Midbrain (tissue), 1 donor: ENCODE measurements around the gene ACTRT2.
A peak's percentile ranks its signal among the peaks of the same experiment; 100 is the strongest.

ENCODE experiments used
- DNase-seq: peaks from one replicate; lab custom pipeline; 2025; lab: John Stamatoyannopoulos, UW

The ACTRT2 gene

DNA sequence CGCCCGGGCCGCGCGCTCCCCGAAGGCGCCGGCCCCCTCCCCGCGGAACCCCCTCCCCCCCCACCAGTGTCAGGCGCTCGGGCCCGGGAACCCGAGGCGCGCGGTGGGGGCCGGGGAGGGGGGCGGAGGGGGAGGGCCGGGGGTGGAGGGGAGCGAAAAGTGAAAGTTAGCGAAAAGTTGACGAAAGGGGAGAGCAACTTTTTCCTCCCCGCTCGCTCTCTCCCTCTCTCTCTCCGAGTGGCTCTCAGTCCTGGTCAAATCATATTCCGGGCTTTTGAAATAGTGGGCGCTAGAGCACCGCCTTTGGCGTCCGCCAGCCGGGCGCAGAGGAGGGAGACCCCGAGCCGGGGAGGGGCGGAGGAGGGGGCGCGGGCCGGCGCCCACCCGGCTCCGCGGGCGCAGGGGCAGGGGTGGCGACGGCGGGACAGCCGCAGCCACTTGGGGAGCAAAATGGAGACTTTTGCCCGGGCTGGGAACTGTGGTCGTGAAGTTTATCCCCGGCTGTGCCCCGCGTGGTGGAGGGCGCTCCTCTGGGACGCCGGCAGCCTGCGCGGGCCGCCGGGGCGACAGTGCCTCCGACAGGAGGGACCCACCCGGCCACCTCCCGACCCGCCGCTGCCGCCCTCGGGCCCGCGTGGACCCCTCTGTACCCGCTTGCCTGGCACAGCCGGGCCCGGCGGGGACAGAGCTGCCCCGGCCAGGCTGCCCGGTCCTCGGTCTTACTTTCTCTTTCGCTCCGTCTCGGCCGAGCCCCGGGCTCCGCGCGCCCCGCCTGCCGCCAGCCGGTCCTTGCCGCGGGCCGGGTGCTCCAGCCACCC lies 48.4 kb downstream of the ACTRT2 start:
- peak; percentile 40 for DNase-seq

- no peak for DNase-seq
Observed at GRCh38 chr1:3070309-3070643, 49.0 kb downstream of the ACTRT2 start.

DNA sequence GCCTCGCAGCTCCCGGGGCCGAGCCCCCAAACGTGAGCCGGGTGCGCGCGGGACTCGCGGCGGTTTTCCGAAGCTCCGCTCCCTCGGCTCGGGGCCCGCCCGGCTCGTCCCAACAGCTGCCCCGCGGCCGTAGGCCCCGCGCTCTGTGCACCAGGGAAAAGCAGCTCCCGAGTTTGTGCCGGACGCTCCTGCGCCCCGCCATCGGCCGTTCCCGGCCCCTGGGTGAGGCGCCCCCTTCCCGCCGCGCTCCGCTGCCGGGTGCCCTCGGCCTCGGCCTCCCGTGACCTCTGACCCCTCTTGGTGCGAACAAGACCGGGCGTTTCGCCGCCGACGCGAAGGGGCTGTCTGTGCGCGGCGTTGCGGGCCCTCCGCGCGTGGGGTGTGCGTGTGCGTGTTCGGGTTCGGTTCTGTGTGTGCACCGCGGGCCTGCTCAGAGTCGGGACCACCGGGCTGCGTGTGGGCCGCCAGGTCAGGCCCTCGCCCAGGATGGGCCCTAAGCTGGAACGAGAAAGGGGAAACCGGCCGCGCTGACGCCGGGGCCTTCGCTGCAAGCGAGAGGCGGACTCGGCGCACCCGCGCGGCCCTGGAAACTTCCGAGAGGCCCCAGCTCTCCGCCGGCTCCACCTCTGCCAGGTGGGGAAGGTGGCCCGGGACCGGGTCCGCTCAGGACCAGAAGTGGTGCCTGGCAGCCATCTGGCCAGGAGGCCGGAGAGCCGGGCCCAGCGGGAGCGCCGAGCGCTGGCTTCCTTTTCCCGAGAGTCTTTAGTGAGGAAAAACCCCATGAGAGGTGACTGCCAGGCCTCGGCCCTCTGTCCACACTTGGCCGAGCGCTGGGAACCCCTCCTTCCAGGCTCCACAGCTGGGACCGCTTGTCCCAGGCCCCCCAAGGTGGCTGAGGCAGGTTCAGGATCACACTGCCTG lies 49.6 kb downstream of the ACTRT2 start:
- DNase-seq = no peak

DNA sequence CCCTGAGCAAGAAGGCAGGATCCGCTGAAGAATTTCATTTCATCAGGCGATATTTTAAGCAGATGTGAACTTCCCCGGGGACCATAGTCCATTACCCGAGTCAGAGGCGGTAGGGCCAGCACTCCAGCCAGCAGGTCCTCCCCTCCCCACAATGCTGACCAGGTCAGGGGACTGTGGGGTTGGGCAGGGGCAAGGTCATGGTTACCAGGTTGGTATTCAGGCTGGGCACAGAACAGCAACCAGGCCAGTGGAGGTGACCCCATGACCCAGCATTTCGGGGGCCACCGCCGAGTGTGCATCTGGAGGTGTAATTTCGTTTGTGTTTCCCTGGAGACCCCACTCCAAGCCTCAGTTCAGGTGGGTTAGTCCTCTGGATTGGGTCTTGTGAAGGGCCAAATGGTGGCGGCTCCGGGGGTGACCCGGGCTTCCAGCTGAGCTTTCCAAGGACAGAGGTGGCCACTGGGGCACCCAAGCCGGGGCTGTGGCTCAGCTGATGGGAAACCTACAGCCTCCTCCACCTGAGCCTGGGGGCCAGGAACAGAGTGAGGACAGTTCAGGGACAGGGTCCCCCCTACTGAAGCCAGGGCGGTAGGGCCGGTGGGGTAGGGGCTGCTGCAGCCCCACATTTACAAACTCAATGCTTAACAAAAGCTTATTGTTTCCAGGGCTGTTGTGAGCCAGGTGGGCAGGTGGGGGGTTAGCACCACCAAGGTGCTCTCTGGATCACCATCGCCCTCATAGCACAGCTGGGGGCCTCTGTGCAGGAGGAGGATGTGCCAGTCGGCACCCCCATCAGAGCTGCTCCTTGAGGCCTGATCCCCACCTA lies 50.5 kb downstream of the ACTRT2 start:
- no peak for DNase-seq
